SU-DHL-6 (cell line): Measurements from ENCODE around the gene NEK11.

Source experiments
- H2AFZ ChIP-seq: fragments of 200-600 bp; sonication (generic); 2 replicates; pipeline ENCODE4 v1.6.1; 2014; ENCODE audit warnings: low read depth, mild to moderate bottlenecking, moderate library complexity, mixed read lengths, antibody characterized with exemption, low read length; ENCODE audit not compliant: severe bottlenecking
- H3F3A ChIP-seq: fragments of 200-600 bp; shearing (Covaris generic); 2 replicates; pipeline ENCODE4 v1.6.0; 2016; ENCODE audit warnings: antibody characterized with exemption, mild to moderate bottlenecking; ENCODE audit not compliant: insufficient read depth
- H3K27ac ChIP-seq: fragments of 200-600 bp; sonication (generic); 2 replicates; pipeline ENCODE4 v1.5.1; 2016; ENCODE audit warnings: low read depth, mild to moderate bottlenecking, low read length, moderate library complexity, mixed read lengths
- H3K27me3 ChIP-seq: fragments of 200-600 bp; sonication (generic), shearing (Covaris generic); 2 replicates; pipeline ENCODE4 v1.6.0; 2014; ENCODE audit warnings: mild to moderate bottlenecking, low read length
- H3K36me3 ChIP-seq: fragments of 200-600 bp; sonication (generic); 2 replicates; pipeline ENCODE4 v1.6.1; 2014; ENCODE audit warnings: mild to moderate bottlenecking, low read length, mixed read lengths
- H3K4me2 ChIP-seq: fragments of 300-600, 200-600 bp; shearing (Covaris generic), sonication (generic); 2 replicates; pipeline ENCODE4 v1.6.0; 2014; ENCODE audit warnings: low read length, low read depth, mild to moderate bottlenecking; ENCODE audit not compliant: poor library complexity, severe bottlenecking
- H3K4me3 ChIP-seq: fragments of 200-600 bp; sonication (generic); 2 replicates; pipeline ENCODE4 v1.5.1; 2014; ENCODE audit warnings: antibody characterized with exemption, low read length, mild to moderate bottlenecking, mixed read lengths; ENCODE audit not compliant: insufficient read depth, poor library complexity, severe bottlenecking
- H3K79me2 ChIP-seq: fragments of 200-600 bp; sonication (generic); 2 replicates; pipeline ENCODE4 v1.6.1; 2014; ENCODE audit warnings: mild to moderate bottlenecking, low read length, moderate library complexity; ENCODE audit not compliant: insufficient read depth
- H3K9ac ChIP-seq: fragments of 200-600 bp; sonication (generic); 2 replicates; pipeline ENCODE4 v1.7.0; 2014; ENCODE audit warnings: mild to moderate bottlenecking, low read length
- H3K9me2 ChIP-seq: fragments of 200-600 bp; sonication (generic); replicated peaks from 2 replicates; pipeline ENCODE4 v1.6.1; 2014; ENCODE audit warnings: low read length; ENCODE audit not compliant: insufficient read depth
- H3K9me3 ChIP-seq: fragments of 200-600 bp; sonication (generic); 2 replicates; pipeline ENCODE4 v1.6.1; 2014; ENCODE audit warnings: low read length, mixed read lengths; ENCODE audit not compliant: insufficient read depth
- H4K20me1 ChIP-seq: fragments of 200-600 bp; sonication (generic); 2 replicates; pipeline ENCODE4 v1.6.1; 2014; ENCODE audit warnings: low read depth, mild to moderate bottlenecking, antibody characterized with exemption, low read length, moderate library complexity, mixed read lengths
- CTCF ChIP-seq: fragments of 200-600 bp; sonication (generic); IDR thresholded peaks from one replicate; pipeline ENCODE4 v1.5.1; 2017; ENCODE audit warnings: antibody characterized with exemption, mild to moderate bottlenecking, low read length, moderate library complexity; ENCODE audit not compliant: insufficient read depth, poor library complexity, severe bottlenecking
- EZH2phosphoT487 ChIP-seq: fragments of 200-600 bp; sonication (generic), shearing (Covaris generic); conservative IDR thresholded peaks from 2 replicates; pipeline ENCODE4 v1.6.1; 2018; ENCODE audit warnings: mild to moderate bottlenecking, antibody characterized with exemption, low read length, moderate library complexity, mixed read lengths

Gene NEK11

DNA sequence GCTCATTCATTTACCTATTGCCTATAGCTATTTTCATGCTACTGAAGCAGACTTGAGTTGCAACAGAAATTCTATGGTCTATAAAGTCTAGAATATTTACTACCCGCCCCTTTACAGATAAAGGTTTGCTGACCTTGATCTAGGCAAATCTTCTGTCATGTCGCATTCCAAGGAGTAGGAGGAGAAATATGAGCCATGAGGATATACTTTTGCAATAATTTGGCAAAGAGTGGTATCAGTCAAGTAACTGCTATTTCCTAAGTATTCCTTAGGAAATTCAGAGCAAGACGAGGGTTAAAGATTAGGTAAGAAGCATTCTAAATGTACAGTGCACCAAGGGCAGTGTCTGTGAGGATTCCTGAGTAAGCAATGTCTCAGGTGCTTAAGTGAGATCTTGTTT is 233.8 kb downstream of the NEK11 start:
- Histone ChIP-seq H3K27me3 (no peaks in the 10 kb centered on the region), H3K9me2 (no peaks in the 10 kb centered on the region), H3K36me3 (no peaks in the 10 kb centered on the region), H3K27ac (no peak overlapping the region), H3K4me2 (no peak overlapping the region), H3K79me2 (no peaks in the 10 kb centered on the region), H3K9me3 (no peaks in the 10 kb centered on the region), H2AFZ (no peak overlapping the region), H3K9ac (no peak overlapping the region), H4K20me1 (no peaks in the 10 kb centered on the region), H3F3A (no peaks in the 10 kb centered on the region), H3K4me3 (no peak overlapping the region)
- no peak for TF ChIP-seq CTCF

DNA sequence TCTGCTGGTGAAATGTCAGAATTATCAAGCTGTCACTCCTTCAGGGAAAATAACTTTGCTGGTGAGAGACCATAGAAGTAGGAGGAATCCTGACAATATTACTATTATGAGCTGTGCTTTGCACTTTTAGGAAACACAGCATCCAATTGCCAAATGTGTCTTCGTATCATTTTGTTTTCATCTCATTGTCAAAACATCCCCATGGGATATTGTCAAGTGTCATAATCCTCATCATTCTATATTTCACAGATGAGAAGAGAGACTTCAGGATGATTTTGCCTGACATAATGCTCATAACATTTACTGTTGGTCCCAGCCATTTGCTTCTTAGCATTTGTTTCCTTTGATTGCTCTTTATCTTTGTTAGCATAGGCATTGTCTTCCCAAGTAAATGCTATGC is 234.4 kb downstream of the NEK11 start:
- Histone ChIP-seq H3F3A (no peaks in the 10 kb centered on the region), H4K20me1 (no peaks in the 10 kb centered on the region), H3K9ac (no peak overlapping the region), H3K4me2 (no peak overlapping the region), H3K27me3 (no peaks in the 10 kb centered on the region), H3K4me3 (no peak overlapping the region), H3K36me3 (no peaks in the 10 kb centered on the region), H3K9me2 (no peaks in the 10 kb centered on the region), H3K9me3 (no peaks in the 10 kb centered on the region), H3K27ac (no peak overlapping the region), H3K79me2 (no peaks in the 10 kb centered on the region), H2AFZ (no peak overlapping the region)
- TF ChIP-seq CTCF, result no peak
- TF ChIP-seq EZH2phosphoT487, result no peak

DNA sequence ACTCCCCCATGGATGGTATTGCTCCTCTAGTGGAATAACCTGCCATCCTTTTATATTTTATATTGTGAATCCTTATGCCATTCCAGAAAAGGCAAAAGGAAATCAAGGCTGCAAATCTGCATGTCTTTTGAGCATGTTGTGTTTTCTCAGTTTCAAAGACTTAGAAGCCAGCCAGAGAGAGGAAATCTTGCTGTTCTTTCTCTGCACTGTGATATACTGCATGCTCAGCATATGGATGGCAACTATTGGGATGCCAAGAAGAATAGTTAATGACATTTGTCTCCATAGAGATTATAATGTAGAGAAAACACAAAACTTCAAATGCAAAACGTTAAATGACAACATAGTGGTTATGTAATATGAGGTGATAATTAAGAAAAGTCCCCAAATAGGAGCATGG is 248.9 kb downstream of the NEK11 start:
- Histone ChIP-seq H3K4me3 (no peak overlapping the region), H3K27me3 (no peaks in the 10 kb centered on the region), H3K9ac (no peak overlapping the region), H3K27ac (no peak overlapping the region), H3K9me2 (no peaks in the 10 kb centered on the region), H3K9me3 (no peaks in the 10 kb centered on the region), H2AFZ (no peak overlapping the region), H4K20me1 (no peaks in the 10 kb centered on the region), H3K36me3 (no peaks in the 10 kb centered on the region), H3K4me2 (no peak overlapping the region), H3K79me2 (no peaks in the 10 kb centered on the region), H3F3A (no peaks in the 10 kb centered on the region)
- TF ChIP-seq EZH2phosphoT487, result no peak
- no peak for TF ChIP-seq CTCF
